Chondrocyte (in vitro differentiated cells): ENCODE measurements around the gene KLHL33. TPM values are rescaled to one million over a fixed set of nuclear protein-coding genes. Genes with fewer than 3 reads are reported as not detected.

Experiments
- DNase-seq: peaks from one replicate; pipeline ENCODE4 v3.0.0; 2021; ENCODE audit warnings: mixed read lengths, low spot score
- H3K27ac Mint-ChIP-seq: one replicate; pipeline ENCODE4 v1.8.0; 2021; ENCODE audit warnings: mild to moderate bottlenecking, moderate library complexity, mixed read lengths; ENCODE audit not compliant: unreplicated experiment
- H3K27me3 Mint-ChIP-seq: 2 replicates; pipeline ENCODE4 v1.8.0; 2021; ENCODE audit warnings: low read depth, mixed read lengths
- H3K36me3 Mint-ChIP-seq: 2 replicates; pipeline ENCODE4 v1.8.0; 2021; ENCODE audit warnings: low read depth, mixed read lengths
- H3K4me1 Mint-ChIP-seq: 2 replicates; pipeline ENCODE4 v1.8.0; 2021; ENCODE audit warnings: low read depth, mild to moderate bottlenecking, mixed read lengths
- H3K4me3 Mint-ChIP-seq: one replicate; pipeline ENCODE4 v1.8.0; 2021; ENCODE audit warnings: mild to moderate bottlenecking, moderate library complexity, mixed read lengths; ENCODE audit not compliant: unreplicated experiment
- H3K9me3 Mint-ChIP-seq: 2 replicates; pipeline ENCODE4 v1.8.0; 2021; ENCODE audit warnings: low read depth, mixed read lengths
- total RNA-seq: library from RNA; stranded (reverse); gene quantifications from 3 replicates; pipeline ENCODE4 v1.2.1, GENCODE V29; 2021
- TF ChIP-seq, protein P1 (sequence below): fragments of 200-600 bp; sonication (generic); IDR thresholded peaks from 2 replicates; pipeline ENCODE4 v1.5.0; 2021; ENCODE audit warnings: antibody characterized with exemption, mild to moderate bottlenecking, moderate library complexity

Gene KLHL33
- total RNA-seq, 1 donor from 2014 or later = not detected

DNA sequence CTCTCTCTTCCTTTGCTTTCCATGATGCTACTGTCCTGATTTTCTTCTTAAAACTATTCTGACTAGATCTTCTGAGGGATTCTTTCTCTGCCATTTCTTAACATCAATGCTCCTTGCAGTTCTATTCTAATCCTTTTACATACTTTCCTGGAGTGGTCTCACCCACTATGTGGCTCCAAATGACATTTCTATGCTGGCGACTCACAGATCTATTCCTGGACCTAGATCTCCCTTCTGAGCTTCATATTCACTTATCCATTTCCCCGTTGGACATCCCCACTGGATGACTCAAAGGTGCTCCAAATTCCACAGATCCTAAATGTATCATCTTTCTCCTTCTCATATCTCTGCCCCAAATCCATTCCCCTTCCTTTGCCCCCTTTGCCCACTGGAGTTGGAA, 26.7 kb downstream of the KLHL33 start:
- no peak for DNase-seq
- Mint-ChIP-seq H3K27me3 (no peaks in the 10 kb centered on the region), H3K9me3 (no peaks in the 10 kb centered on the region), H3K36me3 (peaks cover 29% of the 10 kb centered on the region), H3K4me1 (peaks cover 29% of the 10 kb centered on the region), H3K4me3 (no peak overlapping the region), H3K27ac (peak overlapping the region; percentile 60)
- TF ChIP-seq, protein P1, sequence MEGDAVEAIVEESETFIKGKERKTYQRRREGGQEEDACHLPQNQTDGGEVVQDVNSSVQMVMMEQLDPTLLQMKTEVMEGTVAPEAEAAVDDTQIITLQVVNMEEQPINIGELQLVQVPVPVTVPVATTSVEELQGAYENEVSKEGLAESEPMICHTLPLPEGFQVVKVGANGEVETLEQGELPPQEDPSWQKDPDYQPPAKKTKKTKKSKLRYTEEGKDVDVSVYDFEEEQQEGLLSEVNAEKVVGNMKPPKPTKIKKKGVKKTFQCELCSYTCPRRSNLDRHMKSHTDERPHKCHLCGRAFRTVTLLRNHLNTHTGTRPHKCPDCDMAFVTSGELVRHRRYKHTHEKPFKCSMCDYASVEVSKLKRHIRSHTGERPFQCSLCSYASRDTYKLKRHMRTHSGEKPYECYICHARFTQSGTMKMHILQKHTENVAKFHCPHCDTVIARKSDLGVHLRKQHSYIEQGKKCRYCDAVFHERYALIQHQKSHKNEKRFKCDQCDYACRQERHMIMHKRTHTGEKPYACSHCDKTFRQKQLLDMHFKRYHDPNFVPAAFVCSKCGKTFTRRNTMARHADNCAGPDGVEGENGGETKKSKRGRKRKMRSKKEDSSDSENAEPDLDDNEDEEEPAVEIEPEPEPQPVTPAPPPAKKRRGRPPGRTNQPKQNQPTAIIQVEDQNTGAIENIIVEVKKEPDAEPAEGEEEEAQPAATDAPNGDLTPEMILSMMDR = no peak

DNA sequence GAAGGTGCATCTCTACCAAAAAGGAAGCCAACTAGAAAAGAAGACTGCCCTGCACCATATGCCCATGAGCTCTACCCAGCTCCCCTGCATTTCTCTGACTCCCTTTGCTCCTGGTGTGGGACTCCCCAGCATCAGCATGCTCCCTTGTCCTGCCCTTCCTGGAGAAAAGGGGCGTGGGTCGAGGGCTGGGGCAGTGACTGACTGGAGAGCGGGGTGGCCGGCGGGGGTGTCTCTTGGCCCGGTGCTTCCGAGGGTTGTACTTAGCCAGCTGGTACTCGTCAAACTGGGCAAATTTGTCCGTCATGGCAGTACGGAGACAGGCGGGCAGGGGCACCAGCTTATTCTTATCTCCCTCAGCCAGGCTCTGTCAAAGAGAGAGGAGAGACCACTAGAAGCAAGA, 32.4 kb downstream of the KLHL33 start:
- DNase-seq = no peak
- H3K9me3 Mint-ChIP-seq = no peaks in the 10 kb centered on the region
- no peak overlapping the region for H3K4me3 Mint-ChIP-seq
- TF ChIP-seq, protein P1 = no peak
- H3K27me3 Mint-ChIP-seq = no peaks in the 10 kb centered on the region
- peaks cover 49% of the 10 kb centered on the region for H3K36me3 Mint-ChIP-seq
- H3K27ac Mint-ChIP-seq = no peak overlapping the region
- no peaks in the 10 kb centered on the region for H3K4me1 Mint-ChIP-seq

DNA sequence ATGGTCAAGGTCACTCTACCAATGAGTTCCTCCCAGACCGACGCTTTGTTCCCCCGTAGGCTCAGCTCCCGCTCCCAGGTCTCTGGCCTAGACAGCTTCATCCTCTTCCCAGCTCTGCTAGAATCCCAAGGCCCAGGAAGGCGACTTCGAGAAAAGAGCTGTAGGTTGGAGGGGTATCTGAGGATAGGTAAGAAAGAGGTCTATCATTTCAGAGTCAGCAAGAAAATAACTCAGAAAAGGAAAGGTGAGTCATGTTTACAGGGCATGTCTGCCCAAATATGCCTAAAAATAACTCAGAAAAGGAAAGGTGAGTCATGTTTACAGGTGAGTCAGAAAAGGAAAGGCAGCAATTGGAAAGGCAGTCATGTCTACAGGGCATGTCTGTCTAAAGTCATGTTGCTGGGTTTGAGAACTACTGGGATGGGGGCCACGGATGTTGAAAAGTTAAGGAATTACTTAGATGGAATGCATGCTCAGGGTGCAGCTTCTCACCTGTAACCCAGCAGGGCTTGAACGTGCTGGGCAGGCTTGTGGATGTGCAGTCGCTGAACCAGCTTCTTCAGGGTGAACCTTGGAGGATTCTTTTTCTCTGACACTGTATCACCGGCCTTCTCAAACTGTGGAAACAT, 34.9 kb downstream of the KLHL33 start:
- DNase-seq = no peak
- H3K27me3 Mint-ChIP-seq = no peaks in the 10 kb centered on the region
- H3K36me3 Mint-ChIP-seq = peaks cover 41% of the 10 kb centered on the region
- no peaks in the 10 kb centered on the region for H3K4me1 Mint-ChIP-seq
- H3K4me3 Mint-ChIP-seq = no peak overlapping the region
- no peaks in the 10 kb centered on the region for H3K9me3 Mint-ChIP-seq
- TF ChIP-seq, protein P1 = no peak
- H3K27ac Mint-ChIP-seq = no peak overlapping the region

DNA sequence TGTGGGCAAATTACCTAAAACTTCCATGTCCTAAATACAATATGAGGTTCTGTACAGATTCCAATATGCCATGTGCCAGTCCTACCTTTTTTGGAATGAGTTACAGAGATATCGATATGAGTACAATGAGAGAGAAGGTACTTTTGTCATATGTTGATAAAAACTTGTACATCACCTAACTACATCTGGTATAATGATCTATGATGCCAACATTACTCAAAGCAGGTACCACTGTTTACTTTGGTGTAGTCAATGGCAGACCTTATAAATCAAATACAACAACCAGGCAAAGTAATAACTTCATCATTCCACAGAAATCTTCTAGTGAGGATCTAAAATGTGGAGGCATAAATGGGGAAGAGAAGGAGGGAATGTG, 35.4 kb downstream of the KLHL33 start:
- TF ChIP-seq, protein P1 = no peak
- H3K4me3 Mint-ChIP-seq = no peak overlapping the region
- peaks cover 44% of the 10 kb centered on the region for H3K36me3 Mint-ChIP-seq
- H3K27me3 Mint-ChIP-seq = no peaks in the 10 kb centered on the region
- H3K4me1 Mint-ChIP-seq = no peaks in the 10 kb centered on the region
- no peaks in the 10 kb centered on the region for H3K9me3 Mint-ChIP-seq
- no peak for DNase-seq
- no peak overlapping the region for H3K27ac Mint-ChIP-seq

DNA sequence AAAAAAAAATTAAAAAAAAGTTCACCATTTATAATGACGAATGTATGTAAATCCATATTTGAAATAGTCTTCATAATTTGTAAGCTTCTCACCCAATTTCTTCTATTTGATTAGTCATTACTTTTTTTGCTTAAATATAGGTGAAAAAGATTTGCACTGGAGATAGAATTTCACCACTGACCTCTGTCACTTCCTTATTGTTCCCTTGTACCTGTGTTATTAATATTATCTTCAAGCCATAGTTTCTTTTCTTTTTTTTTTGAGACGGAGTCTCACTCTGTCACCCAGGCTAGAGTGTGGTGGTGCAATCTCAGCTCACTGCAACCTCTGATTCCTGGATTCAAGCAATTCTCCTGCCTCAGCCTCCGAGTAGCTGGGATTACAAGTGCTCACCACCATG, 38.5 kb downstream of the KLHL33 start:
- no peaks in the 10 kb centered on the region for H3K9me3 Mint-ChIP-seq
- H3K27me3 Mint-ChIP-seq = no peaks in the 10 kb centered on the region
- no peak overlapping the region for H3K4me3 Mint-ChIP-seq
- no peak for DNase-seq
- no peaks in the 10 kb centered on the region for H3K4me1 Mint-ChIP-seq
- TF ChIP-seq, protein P1 = no peak
- no peak overlapping the region for H3K27ac Mint-ChIP-seq
- H3K36me3 Mint-ChIP-seq = peaks cover 36% of the 10 kb centered on the region
